Kidney epithelial cell (primary cell): ENCODE data around the gene TMTC4. TPM values are rescaled to one million over a fixed set of nuclear protein-coding genes. Genes with fewer than 3 reads are reported as not detected.

Source experiments
- DNase-seq: peaks from one replicate; pipeline ENCODE4 v3.0.0-alpha.2; 2010; ENCODE audit warnings: low read depth
- H3K27me3 ChIP-seq: 2 replicates; pipeline ENCODE4 v1.6.0; 2011; ENCODE audit warnings: low read length; ENCODE audit not compliant: control insufficient read depth, insufficient read depth
- H3K36me3 ChIP-seq: 2 replicates; pipeline ENCODE4 v1.5.1; 2011; ENCODE audit warnings: low read length; ENCODE audit not compliant: control insufficient read depth, insufficient read depth
- H3K4me3 ChIP-seq: 2 replicates; pipeline ENCODE4 v1.5.1; 2011; ENCODE audit warnings: low read depth, mild to moderate bottlenecking, control low read depth, low read length
- total RNA-seq: library from RNA; depleted of rRNA; stranded (reverse); fragments of >200 nt; gene quantifications from 2 replicates; pipeline ENCODE4 v1.2.3, GENCODE V29; 2015
- TF ChIP-seq, protein P1 (sequence below): IDR thresholded peaks from 2 replicates; pipeline ENCODE4 v1.5.1; 2011; ENCODE audit warnings: mild to moderate bottlenecking, moderate library complexity, low read length, control low read depth, inconsistent platforms; ENCODE audit not compliant: insufficient read depth, poor library complexity, severe bottlenecking

The TMTC4 gene
- total RNA-seq, 1 donor from 2014 or later, result 27.1 TPM

DNA sequence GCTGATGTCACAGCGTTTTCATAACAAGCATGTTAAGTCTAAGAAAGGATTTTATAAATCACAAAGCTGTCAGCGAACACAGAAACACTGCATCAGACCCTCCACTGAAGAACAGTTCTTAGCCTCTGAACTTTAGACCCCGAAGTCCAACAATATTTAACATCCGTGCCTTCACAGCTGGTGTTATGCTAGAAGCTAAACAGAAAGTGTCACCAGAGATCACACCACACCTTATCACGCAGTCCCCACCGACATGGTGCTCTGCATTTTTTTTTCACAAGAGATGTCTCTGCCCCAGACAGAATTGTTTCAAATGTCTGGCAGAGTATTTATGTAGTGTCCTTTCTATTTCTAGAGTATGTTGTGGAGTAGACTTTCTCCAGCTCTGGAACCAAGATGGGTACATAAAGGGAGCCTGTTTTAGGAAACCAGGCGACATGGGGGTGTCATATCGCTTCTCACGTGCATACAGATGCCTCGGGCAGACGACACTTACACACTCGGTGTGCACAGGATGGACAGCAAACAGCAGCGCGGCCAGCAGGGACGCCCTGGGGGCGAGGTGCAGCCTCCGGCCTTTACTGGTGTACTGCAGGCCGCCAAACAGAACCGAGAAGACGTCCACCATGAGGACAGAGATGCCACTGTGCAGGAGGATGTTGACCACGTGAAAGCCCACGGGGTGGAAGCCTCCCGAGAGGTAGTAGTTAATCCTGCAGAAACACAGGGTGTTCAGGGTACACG, 12.0 kb downstream of the TMTC4 start:
- H3K36me3 ChIP-seq, result peaks cover 5% of the 10 kb centered on the region
- DNase-seq, result no peak
- no peaks in the 10 kb centered on the region for H3K27me3 ChIP-seq
- TF ChIP-seq, protein P1, sequence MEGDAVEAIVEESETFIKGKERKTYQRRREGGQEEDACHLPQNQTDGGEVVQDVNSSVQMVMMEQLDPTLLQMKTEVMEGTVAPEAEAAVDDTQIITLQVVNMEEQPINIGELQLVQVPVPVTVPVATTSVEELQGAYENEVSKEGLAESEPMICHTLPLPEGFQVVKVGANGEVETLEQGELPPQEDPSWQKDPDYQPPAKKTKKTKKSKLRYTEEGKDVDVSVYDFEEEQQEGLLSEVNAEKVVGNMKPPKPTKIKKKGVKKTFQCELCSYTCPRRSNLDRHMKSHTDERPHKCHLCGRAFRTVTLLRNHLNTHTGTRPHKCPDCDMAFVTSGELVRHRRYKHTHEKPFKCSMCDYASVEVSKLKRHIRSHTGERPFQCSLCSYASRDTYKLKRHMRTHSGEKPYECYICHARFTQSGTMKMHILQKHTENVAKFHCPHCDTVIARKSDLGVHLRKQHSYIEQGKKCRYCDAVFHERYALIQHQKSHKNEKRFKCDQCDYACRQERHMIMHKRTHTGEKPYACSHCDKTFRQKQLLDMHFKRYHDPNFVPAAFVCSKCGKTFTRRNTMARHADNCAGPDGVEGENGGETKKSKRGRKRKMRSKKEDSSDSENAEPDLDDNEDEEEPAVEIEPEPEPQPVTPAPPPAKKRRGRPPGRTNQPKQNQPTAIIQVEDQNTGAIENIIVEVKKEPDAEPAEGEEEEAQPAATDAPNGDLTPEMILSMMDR, result no peak
- H3K4me3 ChIP-seq, result no peak overlapping the region

DNA sequence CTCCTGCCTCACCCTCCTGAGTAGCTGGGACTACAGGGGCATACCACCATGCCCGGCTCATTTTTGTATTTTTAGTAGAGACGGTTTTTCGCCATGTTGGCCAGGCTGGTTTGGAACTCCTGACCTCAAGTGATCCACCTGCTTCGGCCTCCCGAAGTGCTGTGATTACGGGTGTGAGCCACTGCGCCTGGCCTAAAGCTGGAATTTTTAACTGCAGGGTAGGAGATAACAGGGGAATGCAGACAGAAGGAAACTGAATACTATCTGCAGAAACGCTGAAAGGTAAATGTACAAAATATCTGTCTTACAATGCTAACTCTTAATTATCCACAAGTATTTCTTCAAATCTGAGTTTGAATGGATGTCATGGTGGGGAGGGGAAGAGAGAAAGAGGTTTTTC, 13.8 kb downstream of the TMTC4 start:
- Histone ChIP-seq H3K36me3 (peaks cover 4% of the 10 kb centered on the region), H3K4me3 (no peak overlapping the region), H3K27me3 (no peaks in the 10 kb centered on the region)
- TF ChIP-seq, protein P1, result no peak
- no peak for DNase-seq

GRCh38 chr13:100659578-100659977, 15.0 kb downstream of the TMTC4 start:
- Histone ChIP-seq H3K27me3 (no peaks in the 10 kb centered on the region), H3K36me3 (peaks cover 3% of the 10 kb centered on the region), H3K4me3 (no peak overlapping the region)
- no peak for DNase-seq
- TF ChIP-seq, protein P1, result no peak

DNA sequence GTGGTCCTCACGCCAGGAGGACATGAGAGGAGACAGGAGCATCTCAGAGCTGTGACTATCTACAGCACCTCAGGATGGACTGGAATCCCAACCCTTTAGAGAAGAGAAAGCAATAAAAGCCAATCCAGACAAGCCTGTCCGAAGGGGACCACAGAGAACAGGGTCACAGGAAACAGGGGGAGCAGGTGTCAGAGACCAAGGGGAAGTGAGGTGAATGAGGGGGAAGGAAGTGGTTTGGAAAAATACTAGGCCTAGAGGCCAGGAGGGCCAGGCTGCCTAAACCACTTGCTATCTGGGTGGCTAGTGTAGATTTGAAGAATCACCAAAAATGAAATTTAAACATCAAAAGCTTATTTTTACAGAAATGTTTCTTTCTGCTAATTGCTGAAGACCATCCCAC, 16.2 kb downstream of the TMTC4 start:
- TF ChIP-seq, protein P1, result no peak
- Histone ChIP-seq H3K36me3 (peaks cover 3% of the 10 kb centered on the region), H3K27me3 (no peaks in the 10 kb centered on the region), H3K4me3 (no peak overlapping the region)
- no peak for DNase-seq

- no peaks in the 10 kb centered on the region for H3K27me3 ChIP-seq
Measured at GRCh38 chr13:100657881-100658315, 16.7 kb downstream of the TMTC4 start.

DNA sequence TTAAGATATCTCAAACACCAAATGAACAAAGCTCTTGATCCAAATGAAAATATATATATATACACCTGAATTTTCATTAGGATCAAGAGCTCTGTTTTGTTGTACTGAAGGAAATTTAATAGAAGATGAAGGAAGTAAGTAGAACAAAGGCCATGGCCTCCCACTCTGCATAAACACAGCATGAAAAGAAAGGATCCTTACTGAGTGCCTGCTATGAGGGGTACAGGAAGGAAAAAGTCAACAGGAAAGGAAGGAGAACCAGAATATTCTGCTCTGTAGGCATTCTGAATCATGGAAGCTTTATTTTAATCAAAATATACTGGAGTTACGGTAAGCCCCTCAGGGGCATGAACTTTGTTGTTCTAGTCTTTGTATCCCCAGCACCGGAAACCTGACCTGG, 22.1 kb downstream of the TMTC4 start:
- no peak for DNase-seq
- Histone ChIP-seq H3K36me3 (no peaks in the 10 kb centered on the region), H3K27me3 (no peaks in the 10 kb centered on the region), H3K4me3 (no peak overlapping the region)
- TF ChIP-seq, protein P1, result no peak

More at GRCh38 chr13:100657881-100658315, 16.7 kb downstream of the TMTC4 start:
- DNase-seq, result no peak
- Histone ChIP-seq H3K4me3 (no peak overlapping the region), H3K36me3 (peaks cover 3% of the 10 kb centered on the region)
- TF ChIP-seq, protein P1, result no peak
